ENCODE results near the gene PPARGC1A. TPM values are rescaled to one million over a fixed set of nuclear protein-coding genes. Genes with fewer than 3 reads are reported as not detected.

Gene PPARGC1A
- total and polyA plus RNA-seq, 8 donors = 3.8 to 9.2 (median 5.1) TPM

GRCh38 chr4:23811161-23811560, 78.7 kb downstream of the PPARGC1A start:
- Histone ChIP-seq H3K27me3 (no peaks in the 10 kb centered on the region), H3K4me3 (no peak overlapping the region), H3K4me1 (no peaks in the 10 kb centered on the region), H3K27ac (no peak overlapping the region), H3K36me3 (no peaks in the 10 kb centered on the region), H3K9me3 (peaks cover 0 to 4% of the 10 kb centered on the region in 2 donors)
- no peak for TF ChIP-seq CTCF (IDR thresholded peaks at IDR 0.05)
- intact Hi-C loops (cut with DNase I) = no loop called here
- no peak for ATAC-seq
- no peak for DNase-seq

GRCh38 chr4:23805450-23805851, 84.4 kb downstream of the PPARGC1A start:
- no peaks in the 10 kb centered on the region for H3K4me1 ChIP-seq
- H3K36me3 ChIP-seq = no peaks in the 10 kb centered on the region
- H3K27ac ChIP-seq = no peak overlapping the region
- no peak overlapping the region for H3K4me3 ChIP-seq
- intact Hi-C loops (cut with DNase I) = no loop called here
- ATAC-seq (no peak), DNase-seq (no peak)
- peaks cover 0 to 4% of the 10 kb centered on the region in 2 donors for H3K9me3 ChIP-seq
- no peak for TF ChIP-seq CTCF (IDR thresholded peaks at IDR 0.05)
- H3K27me3 ChIP-seq = no peaks in the 10 kb centered on the region

GRCh38 chr4:23789762-23790161, 100.1 kb downstream of the PPARGC1A start:
- DNase-seq (peak in 1 of 4 donors; percentile 42), ATAC-seq (peak; percentile 61)
- Histone ChIP-seq H3K36me3 (no peaks in the 10 kb centered on the region), H3K27ac (no peak overlapping the region), H3K27me3 (no peaks in the 10 kb centered on the region), H3K4me3 (no peak overlapping the region), H3K9me3 (no peaks in the 10 kb centered on the region), H3K4me1 (no peaks in the 10 kb centered on the region)
- TF ChIP-seq CTCF (IDR thresholded peaks at IDR 0.05) = no peak
- intact Hi-C loops (cut with DNase I) = no loop called here

GRCh38 chr4:23788460-23788859, 101.4 kb downstream of the PPARGC1A start:
- H3K9me3 ChIP-seq = peaks cover 0 to 2% of the 10 kb centered on the region in 2 donors
- H3K27me3 ChIP-seq = no peaks in the 10 kb centered on the region
- no peak for DNase-seq
- no peak for TF ChIP-seq CTCF (IDR thresholded peaks at IDR 0.05)
- no peak overlapping the region for H3K27ac ChIP-seq
- H3K4me1 ChIP-seq = no peaks in the 10 kb centered on the region
- ATAC-seq = no peak
- H3K4me3 ChIP-seq = no peak overlapping the region
- intact Hi-C loops (cut with DNase I) = no loop called here
- H3K36me3 ChIP-seq = no peaks in the 10 kb centered on the region

GRCh38 chr4:23788027-23788426, 101.8 kb downstream of the PPARGC1A start:
- no peak overlapping the region for H3K4me3 ChIP-seq
- no peaks in the 10 kb centered on the region for H3K4me1 ChIP-seq
- H3K27ac ChIP-seq = no peak overlapping the region
- H3K36me3 ChIP-seq = no peaks in the 10 kb centered on the region
- H3K27me3 ChIP-seq = no peaks in the 10 kb centered on the region
- ATAC-seq = no peak
- no peak for DNase-seq
- H3K9me3 ChIP-seq = peaks cover 0 to 2% of the 10 kb centered on the region in 2 donors
- TF ChIP-seq CTCF (IDR thresholded peaks at IDR 0.05) = no peak
- intact Hi-C loops (cut with DNase I) = no loop called here
